ENCODE measurements around the gene VTI1A. TPM values are rescaled to one million over a fixed set of nuclear protein-coding genes. Genes with fewer than 3 reads are reported as not detected.

The VTI1A gene
- total RNA-seq, 1 donor from 2014 or later: 22.7 TPM

DNA sequence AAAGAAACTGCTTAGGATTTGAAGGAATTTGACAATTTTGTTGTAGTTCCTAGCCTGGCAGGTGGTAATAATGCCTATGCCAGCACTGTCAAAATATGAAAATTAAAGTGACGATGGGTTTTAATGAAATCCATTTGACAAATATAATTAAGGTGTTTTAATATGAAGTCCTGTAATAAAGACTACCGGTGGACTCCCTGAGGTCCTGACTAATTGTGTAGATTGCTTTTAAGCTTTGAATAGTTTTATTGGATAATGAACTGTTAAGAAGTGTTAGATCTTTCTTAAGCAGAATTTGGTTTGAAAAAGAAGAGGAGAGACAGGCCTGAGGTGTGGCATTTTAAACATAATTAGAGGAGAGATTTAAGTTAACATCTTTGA is 197.2 kb downstream of the VTI1A start:
- Mint-ChIP-seq H3K4me1 (ENCODE audit: low read depth) (peaks cover 3% of the 10 kb centered on the region), H3K9me3 (ENCODE audit: low read depth) (no peaks in the 10 kb centered on the region), H3K27ac (ENCODE audit: unreplicated experiment) (no peak overlapping the region), H3K36me3 (ENCODE audit: low read depth) (no peaks in the 10 kb centered on the region), H3K27me3 (ENCODE audit: low read depth) (no peaks in the 10 kb centered on the region), H3K4me3 (ENCODE audit: unreplicated experiment) (no peak overlapping the region)
- no peak for TF ChIP-seq CTCF (IDR thresholded peaks at IDR 0.05)
- DNase-seq (ENCODE audit: low spot score): no peak

DNA sequence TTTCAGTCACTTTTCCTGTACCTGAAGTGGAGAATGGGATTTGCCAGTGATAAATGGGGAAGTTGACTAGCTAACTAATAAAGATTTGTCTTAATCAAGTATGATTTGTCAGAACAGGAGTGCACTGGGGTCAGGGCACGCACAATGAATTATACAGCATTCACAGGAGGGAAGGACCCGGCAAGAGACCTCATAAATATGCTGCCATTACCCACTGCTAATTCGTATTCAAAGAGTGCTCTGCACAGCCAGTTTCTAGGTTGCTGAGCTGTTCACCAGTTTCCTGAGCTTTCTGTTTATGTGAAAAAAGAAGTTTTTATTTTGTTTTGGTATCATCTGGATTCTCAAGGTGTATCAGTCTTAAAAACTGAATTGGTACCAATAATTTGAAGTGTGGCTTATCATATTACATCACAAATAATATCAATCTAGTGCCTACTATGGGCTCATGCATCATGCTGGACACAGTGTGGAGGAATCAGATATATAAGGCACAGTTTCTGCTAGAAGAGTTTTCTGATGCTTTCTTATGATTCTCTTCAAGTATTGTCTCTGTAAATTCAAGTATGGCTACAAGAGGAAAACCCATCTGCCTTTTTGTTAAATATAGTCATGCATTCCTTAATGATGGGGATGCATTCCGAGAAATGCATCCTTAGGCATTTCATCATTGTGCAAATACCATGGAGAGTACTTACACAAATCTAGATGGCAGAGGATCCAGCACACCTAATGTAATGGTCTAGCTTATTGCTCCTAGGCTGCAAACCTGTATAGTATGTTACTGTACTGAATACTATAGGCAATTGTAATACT is 202.2 kb downstream of the VTI1A start:
- no peaks in the 10 kb centered on the region for H3K9me3 Mint-ChIP-seq (ENCODE audit: low read depth)
- H3K4me1 Mint-ChIP-seq (ENCODE audit: low read depth): peaks cover 9% of the 10 kb centered on the region
- no peak for TF ChIP-seq CTCF (IDR thresholded peaks at IDR 0.05)
- H3K27ac Mint-ChIP-seq (ENCODE audit: unreplicated experiment): no peak overlapping the region
- H3K36me3 Mint-ChIP-seq (ENCODE audit: low read depth): no peaks in the 10 kb centered on the region
- H3K27me3 Mint-ChIP-seq (ENCODE audit: low read depth): no peaks in the 10 kb centered on the region
- no peak overlapping the region for H3K4me3 Mint-ChIP-seq (ENCODE audit: unreplicated experiment)
- DNase-seq (ENCODE audit: low spot score): no peak

DNA sequence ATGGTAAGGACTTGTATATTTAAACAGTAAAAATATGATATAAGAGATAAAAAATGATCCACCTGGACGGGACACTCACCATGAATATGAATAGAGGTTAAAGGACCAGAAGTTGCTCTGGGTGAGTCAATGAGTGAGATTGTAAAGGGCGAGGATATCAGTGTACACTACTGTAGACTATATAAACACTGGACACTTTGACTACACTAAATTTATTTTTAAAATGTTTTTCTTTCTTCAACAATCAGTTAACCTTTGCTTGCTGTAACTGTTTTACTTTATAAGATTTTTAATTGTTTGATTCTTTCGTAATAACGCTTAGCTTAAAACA is 202.8 kb downstream of the VTI1A start:
- H3K9me3 Mint-ChIP-seq (ENCODE audit: low read depth): no peaks in the 10 kb centered on the region
- peaks cover 2% of the 10 kb centered on the region for H3K36me3 Mint-ChIP-seq (ENCODE audit: low read depth)
- DNase-seq (ENCODE audit: low spot score): no peak
- no peak overlapping the region for H3K4me3 Mint-ChIP-seq (ENCODE audit: unreplicated experiment)
- peaks cover 9% of the 10 kb centered on the region for H3K4me1 Mint-ChIP-seq (ENCODE audit: low read depth)
- TF ChIP-seq CTCF (IDR thresholded peaks at IDR 0.05): no peak
- H3K27me3 Mint-ChIP-seq (ENCODE audit: low read depth): no peaks in the 10 kb centered on the region
- no peak overlapping the region for H3K27ac Mint-ChIP-seq (ENCODE audit: unreplicated experiment)

GRCh38 chr10:112650588-112651030 is 203.6 kb downstream of the VTI1A start:
- no peak for TF ChIP-seq CTCF (IDR thresholded peaks at IDR 0.05)
- Mint-ChIP-seq H3K27ac (ENCODE audit: unreplicated experiment) (no peak overlapping the region), H3K4me1 (ENCODE audit: low read depth) (peaks cover 9% of the 10 kb centered on the region), H3K4me3 (ENCODE audit: unreplicated experiment) (no peak overlapping the region), H3K36me3 (ENCODE audit: low read depth) (peaks cover 2% of the 10 kb centered on the region), H3K9me3 (ENCODE audit: low read depth) (no peaks in the 10 kb centered on the region), H3K27me3 (ENCODE audit: low read depth) (no peaks in the 10 kb centered on the region)
- no peak for DNase-seq (ENCODE audit: low spot score)

DNA sequence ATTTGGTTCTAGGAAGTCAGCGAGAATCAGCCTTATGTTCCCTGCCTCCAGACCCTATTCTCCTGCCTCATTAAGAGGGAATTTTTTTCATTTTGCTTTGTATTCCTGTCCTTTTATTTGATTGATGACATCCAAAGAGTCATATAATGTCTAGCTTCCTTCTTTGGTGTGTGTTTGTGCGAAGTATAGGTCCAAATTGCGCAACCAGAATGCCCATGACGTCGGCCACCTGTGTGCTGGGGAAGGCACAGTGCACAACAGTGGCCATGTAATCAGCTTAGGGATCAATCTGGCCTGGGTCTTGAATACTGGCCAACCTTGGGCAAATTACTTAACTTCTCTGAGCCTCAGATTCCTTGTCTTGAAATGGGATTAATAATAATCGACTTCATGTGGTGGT is 206.2 kb downstream of the VTI1A start:
- Mint-ChIP-seq H3K27me3 (ENCODE audit: low read depth) (no peaks in the 10 kb centered on the region), H3K36me3 (ENCODE audit: low read depth) (peaks cover 2% of the 10 kb centered on the region)

More for the DNA sequence above, 206.2 kb downstream of the VTI1A start:
- H3K9me3 Mint-ChIP-seq (ENCODE audit: low read depth): no peaks in the 10 kb centered on the region
- no peak for DNase-seq (ENCODE audit: low spot score)
- TF ChIP-seq CTCF (IDR thresholded peaks at IDR 0.05): no peak
- H3K4me3 Mint-ChIP-seq (ENCODE audit: unreplicated experiment): no peak overlapping the region
- no peak overlapping the region for H3K27ac Mint-ChIP-seq (ENCODE audit: unreplicated experiment)
- peaks cover 11% of the 10 kb centered on the region for H3K4me1 Mint-ChIP-seq (ENCODE audit: low read depth)
